Limb (tissue), 2 donors: Measurements from ENCODE around the gene TAPBP.
"Not testable (repeated sequence)": the region's sequence is repeated elsewhere in the genome, so short reads cannot be mapped to it uniquely, and the experiment has no call there.

ENCODE experiments used
- DNase-seq, 2 donors: peaks; one replicate each; pipeline ENCODE4 v3.0.0-alpha.2; 2016; ENCODE audit errors: extremely low spot score in 2 of 2

TAPBP gene

DNA sequence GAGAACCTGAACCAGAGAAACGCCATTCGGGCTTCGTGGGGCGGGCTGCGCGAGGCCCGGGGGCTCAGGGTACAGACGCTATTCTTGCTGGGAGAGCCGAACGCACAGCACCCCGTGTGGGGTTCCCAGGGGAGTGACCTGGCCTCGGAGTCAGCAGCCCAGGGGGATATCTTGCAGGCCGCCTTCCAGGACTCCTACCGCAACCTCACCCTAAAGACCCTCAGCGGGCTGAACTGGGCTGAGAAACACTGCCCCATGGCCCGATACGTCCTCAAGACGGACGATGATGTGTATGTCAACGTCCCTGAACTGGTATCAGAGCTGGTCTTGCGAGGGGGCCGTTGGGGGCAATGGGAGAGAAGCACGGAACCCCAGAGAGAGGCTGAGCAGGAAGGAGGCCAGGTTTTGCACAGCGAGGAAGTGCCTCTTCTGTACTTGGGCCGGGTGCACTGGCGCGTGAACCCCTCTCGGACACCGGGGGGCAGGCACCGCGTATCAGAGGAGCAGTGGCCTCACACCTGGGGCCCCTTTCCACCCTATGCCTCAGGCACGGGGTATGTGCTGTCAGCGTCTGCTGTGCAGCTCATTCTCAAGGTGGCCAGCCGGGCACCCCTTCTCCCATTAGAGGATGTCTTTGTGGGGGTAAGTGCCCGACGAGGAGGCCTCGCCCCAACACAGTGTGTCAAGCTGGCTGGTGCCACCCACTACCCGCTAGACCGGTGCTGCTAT is 36.1 kb downstream of the TAPBP start:
- no peak for DNase-seq

- DNase-seq, result peak; percentile 54 to 81
Observed at GRCh38 chr6:33276864-33277662, 36.8 kb downstream of the TAPBP start, which contains the start of gene B3GALT4. B3GALT4 (plus strand) TSS chr6:33277123; CDS start chr6:33277420, 297 bp downstream.

DNA sequence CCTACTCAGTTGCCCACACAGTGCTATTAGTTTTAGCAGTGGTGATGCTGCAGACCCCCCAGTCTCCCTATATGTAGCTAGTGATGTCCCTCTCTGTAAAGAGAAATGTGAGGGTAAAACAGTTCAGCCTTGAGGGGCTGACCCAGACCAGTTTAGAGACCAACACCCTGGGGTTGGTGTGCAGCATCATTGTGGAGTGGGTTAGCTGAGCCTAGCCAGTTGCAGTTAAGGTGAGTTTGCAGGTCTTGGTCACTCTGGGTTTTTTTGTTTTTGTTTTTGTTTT is 37.4 kb downstream of the TAPBP start:
- no peak for DNase-seq

GRCh38 chr6:33275795-33276580 is 37.9 kb downstream of the TAPBP start:
- DNase-seq, result not testable (repeated sequence)

DNA sequence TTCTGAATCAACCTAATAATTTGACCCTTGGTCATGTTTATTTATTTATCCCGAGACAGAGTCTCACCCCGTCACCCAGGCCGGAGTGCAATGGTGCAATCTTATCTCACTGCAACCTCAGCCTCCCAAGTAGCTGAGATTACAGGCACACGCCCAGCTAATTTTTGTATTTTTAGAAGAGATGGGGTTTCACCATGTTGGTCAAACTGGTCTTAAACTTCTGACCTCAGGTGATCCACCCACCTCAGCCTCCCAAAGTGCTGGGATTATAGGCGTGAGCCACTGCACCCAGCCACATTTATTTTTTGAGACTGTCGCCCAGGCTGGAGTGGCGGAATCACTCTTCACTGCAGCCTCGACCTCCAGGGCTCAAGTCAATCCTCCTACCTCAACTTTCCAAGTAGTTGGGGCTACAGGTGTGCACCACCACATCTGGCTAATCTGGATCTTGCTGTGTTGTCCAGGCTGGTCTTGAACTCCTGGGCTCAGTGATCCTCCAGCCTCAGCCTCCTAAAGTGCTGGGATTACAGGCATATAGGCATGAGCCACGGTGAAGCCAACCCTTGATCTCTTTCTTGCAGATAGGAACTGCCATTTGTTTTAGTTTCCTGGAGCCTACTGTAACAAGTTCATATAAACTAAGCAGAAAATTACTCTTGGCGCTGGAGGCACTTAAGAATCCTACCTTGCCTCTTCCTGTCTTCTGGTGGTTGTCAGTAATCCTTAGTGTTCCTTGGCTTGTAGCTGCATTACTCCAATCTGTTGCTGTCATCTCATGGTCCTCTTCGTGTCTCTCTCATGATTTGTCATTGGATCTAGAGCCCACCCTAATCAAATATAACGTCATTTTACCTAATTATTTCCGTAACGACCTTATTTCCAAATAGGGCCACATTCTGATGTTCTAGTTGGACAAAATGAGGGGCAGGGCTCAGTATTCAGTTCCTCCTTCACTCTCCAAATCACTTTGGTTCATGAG is 39.7 kb downstream of the TAPBP start:
- no peak for DNase-seq

DNA sequence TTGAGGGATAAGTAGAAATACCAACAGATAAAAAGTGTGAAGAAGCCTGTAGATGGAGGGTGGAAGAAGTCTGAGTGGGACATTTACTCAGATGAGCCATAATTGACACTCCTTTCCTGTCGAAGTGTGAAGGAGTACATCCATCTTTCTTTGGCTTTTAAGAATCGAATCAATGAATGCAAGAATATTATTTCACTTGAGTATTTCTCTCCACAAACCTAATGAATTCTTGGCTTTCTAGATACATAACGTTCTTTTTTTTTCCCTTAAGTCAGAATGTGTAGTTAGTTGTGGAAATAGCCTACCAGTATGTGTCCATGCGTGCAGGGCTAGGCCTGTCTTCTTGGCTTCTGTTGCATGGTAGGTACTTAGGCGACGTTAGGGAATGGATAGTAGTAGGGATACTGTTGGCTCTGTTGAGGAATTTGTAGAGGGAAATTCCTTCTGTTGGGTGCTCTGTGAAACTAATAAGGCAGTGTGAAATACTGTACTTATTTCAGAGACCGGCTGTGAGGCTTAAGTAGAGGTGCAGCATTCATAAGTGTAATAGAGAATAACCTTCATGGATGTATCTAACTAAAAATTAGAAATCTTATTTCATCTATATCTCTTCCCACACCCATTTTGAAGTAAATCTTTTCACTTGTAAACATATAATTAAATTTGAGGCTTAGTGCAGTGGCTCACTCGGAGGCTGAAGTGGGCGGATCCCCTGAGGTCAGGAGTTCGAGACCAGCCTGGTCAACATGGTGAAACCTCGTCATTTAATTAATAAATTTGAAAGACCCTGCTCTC is 40.6 kb downstream of the TAPBP start:
- no peak for DNase-seq

- DNase-seq, result no peak
Observed at GRCh38 chr6:33272275-33273128, 41.4 kb downstream of the TAPBP start.

DNA sequence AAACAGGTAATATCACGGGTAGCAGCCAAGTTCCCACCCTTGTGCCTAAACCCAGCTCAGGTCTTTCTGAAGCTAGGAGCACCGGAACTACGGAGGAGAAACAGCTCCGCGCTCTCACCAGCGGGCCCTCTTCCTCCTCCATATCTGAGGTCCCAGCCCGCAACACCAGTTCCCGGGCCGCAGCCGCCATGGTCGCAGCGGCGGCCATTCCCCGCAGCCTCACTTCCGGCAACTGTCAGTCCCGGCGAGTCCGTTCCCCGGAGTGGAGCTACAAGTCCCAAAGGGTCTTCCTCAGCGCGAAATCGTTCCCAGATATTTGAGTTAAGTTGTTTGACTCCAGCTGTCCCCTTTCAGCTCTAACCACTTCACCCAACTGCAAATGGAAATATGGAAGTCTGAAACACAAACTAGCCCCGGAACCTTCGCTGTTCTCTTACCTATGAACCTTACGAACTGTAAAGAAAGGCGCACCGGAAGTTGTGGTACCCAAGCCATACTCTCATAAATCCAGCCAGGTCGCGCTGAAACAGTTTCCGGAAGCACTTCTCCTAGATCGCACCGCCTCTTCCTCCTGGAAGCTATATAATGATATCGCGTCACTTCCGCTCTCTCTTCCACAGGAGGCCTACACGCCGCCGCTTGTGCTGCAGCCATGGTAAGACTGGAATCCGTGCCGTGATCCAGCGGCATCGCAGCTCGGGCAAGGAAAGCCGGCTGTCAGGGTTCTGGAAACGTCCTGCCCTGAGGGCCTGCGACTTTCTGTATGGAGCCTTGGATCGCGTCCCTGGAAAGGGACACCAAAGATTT is 42.2 kb downstream of the TAPBP start, which contains the start of the genes RPS18 and VPS52:
RPS18 (plus strand) TSS at position 608 of the 807 bp plus-strand sequence; CDS start at position 653, 45 bp downstream.
VPS52 (minus strand) TSS at position 409 of the 807 bp plus-strand sequence; CDS start at position 208, 201 bp downstream.
- DNase-seq, result peak; percentile 92 to 99

DNA sequence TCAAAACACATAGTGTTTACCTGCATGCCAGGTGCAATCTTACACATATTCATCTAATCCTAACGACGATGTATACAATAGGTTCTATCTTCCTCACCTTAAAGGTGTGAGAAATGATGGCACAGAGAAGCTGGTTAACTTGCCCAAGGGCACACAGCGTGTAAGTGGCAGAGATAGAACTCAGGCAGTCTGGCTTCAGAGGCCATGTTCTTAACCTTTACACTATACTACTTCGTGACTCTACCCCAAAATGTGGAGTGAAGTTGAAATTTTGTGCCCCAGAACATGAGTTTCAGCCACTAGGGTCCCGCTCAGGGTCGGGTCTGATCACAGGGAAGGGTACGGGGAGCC is 42.8 kb downstream of the TAPBP start:
- DNase-seq, result no peak

GRCh38 chr6:33264015-33264414 is 49.9 kb downstream of the TAPBP start:
- DNase-seq, result no peak

GRCh38 chr6:33262490-33262889 is 51.4 kb downstream of the TAPBP start:
- DNase-seq, result not testable (repeated sequence)

DNA sequence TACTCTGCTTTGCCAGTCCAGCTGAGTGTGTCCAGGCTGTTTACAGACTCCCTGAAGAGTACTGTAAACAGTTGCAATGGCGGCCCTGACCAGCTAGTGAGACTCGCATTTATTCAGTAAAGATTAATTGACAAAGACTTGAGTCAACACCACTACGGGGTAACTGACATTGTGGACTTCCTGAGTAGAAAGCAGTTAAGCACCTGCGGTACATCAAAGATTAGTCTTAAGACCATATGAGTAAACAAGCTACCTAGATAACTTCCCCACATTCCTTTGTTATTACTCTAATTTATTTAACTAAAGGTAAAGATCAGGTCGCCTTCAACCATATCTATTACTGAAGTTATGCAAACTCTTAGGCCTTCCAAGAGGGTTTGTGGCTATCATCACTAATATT is 54.8 kb downstream of the TAPBP start:
- no peak for DNase-seq

DNA sequence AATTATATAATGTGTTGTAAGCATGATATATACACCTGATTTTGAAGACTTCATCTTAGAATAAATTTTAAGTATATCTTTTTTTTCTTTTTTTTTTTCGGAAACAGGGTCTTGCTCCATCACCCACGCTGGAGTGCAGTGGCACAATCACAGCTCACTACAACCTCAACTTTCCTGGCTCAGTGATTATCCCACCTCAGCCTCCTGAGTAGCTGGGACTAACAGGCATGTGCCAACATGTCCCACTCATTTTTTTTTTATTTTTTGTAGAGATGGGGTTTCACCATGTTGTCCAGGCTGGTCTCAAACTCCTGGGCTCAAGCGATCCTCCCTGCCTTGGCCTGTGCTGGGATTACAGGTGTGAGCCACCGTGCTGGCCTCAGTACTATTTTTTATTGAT is 59.3 kb downstream of the TAPBP start:
- no peak for DNase-seq

DNA sequence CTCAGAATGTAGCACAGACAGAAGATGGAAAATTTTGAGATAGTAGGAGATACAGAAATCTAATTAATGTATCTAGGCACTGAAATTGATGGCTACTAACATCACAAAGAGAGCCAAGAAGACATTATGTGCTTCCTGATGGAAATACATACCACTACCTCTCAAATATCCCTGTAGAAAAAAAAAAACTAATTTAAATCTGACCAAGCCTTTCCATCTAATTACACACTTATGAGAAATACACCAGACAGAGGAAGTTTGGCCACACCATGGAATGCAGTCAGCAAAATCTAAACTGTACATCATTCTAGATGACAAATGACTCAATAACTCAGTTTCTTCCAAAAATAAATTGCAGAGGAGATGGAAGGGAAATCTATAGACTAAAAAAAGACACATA is 61.1 kb downstream of the TAPBP start:
- DNase-seq, result no peak

GRCh38 chr6:33251395-33252012 is 62.4 kb downstream of the TAPBP start:
- DNase-seq, result no peak

- no peak for DNase-seq
Observed at GRCh38 chr6:33250731-33251130, 63.1 kb downstream of the TAPBP start.

GRCh38 chr6:33249732-33250630 is 63.9 kb downstream of the TAPBP start:
- DNase-seq, result no peak
